ENCODE measurements around the gene WDR74.
"Not testable (repeated sequence)": the region's sequence is repeated elsewhere in the genome, so short reads cannot be mapped to it uniquely, and the experiment has no call there.

The WDR74 gene

GRCh38 chr11:62839050-62839945, at the start of gene WDR74:
TSS of gene WDR74 (minus strand) at chr11:62839590. CDS start at chr11:62839570, 20 bp downstream.
- DNase-seq, result peak; percentile 32 to 75

DNA sequence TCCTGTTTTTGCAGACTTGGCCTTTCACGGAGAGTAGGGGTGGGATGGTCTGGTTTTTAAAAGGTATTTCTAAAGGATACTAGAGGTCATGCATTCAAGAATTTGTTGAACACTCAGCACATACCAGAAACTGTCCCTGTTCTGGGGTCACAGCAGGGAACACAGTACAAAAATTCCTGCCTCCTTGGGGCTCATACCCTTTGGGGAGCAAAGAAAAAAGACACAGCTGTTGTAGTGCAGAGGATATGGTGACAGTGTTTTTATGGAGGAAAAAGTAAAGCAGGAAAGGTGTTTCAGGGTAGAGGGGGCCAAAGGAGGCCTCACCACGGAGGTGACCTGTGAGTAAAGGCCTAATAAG, 49.7 kb upstream of the WDR74 start:
- DNase-seq, result no peak

DNA sequence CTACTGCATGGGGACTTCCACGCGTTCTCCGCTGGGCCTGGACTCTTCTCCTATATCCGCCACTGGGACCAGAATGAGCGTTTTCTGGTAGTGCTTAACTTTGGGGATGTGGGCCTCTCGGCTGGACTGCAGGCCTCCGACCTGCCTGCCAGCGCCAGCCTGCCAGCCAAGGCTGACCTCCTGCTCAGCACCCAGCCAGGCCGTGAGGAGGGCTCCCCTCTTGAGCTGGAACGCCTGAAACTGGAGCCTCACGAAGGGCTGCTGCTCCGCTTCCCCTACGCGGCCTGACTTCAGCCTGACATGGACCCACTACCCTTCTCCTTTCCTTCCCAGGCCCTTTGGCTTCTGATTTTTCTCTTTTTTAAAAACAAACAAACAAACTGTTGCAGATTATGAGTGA, 49.0 kb upstream of the WDR74 start:
- no peak for DNase-seq

GRCh38 chr11:62885137-62885750, 45.9 kb upstream of the WDR74 start:
- DNase-seq, result no peak

DNA sequence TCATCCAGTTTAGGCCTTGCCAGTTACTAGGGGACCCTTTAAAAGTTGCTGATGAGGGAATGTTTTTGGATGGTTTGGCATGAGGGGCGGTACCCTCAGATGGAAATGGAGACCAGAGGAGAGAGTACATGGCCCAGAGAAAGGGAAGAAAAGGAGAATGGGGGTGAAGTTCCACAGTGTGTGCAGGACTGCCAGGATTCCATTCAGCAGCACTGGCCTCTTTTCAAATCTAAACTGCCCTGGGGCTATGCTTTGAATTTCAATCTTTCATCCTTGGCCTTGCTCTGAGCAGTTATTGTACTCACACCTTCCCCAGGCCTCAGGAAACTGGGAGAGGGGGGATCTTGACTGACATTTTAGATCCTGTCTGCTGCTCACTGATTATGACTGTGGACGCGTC, 44.3 kb upstream of the WDR74 start:
- no peak for DNase-seq

GRCh38 chr11:62882788-62883501, 43.6 kb upstream of the WDR74 start:
- DNase-seq, result no peak

GRCh38 chr11:62882431-62882749, 43.0 kb upstream of the WDR74 start:
- DNase-seq, result no peak

DNA sequence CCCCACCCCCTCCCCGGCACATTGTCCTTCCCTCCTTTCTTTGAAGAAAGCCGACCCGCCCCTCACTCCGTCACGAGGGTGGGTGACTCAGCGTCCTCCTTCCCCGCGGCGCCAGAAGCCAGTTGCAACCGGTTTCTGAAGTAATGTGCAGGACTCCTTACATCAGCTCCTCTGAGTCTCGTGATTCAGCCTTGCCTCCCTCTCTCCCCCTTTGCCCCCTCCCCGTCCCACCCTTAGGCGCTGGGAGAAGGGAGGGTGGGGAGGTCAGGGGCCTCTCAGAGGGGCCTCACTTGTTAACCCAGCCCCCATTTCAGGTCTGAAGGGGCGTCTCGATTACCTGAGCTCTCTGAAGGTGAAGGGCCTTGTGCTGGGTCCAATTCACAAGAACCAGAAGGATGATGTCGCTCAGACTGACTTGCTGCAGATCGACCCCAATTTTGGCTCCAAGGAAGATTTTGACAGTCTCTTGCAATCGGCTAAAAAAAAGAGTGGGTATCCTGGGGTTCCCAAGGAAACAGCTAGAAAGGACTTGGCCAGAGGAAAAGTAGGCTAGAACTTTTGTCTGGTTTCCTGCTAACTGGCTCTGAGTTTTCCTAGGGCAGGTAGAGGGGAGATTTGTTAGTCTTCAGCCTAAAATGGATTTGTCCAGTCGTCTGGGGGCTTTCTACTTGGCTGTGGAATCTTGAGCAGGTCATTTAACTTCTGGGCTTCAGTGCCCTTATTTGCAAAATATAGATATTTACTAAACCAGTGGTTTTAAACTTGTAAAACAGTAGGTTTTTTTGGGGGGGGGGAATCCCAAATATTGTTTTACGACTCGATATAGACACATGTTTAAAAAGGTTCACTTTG, 42.4 kb upstream of the WDR74 start:
- DNase-seq, result no peak

GRCh38 chr11:62880803-62881578, 41.6 kb upstream of the WDR74 start, which contains the start of gene SLC3A2:
TSS of gene SLC3A2 (plus strand) at chr11:62880896. CDS start at chr11:62881024, 128 bp downstream.
- DNase-seq, result peak in 1 of 2 experiments; percentile 45

- peak in 1 of 2 experiments; percentile 19 for DNase-seq
These were observed 40.9 kb upstream of the WDR74 start for GRCh38 chr11:62880231-62880802.

GRCh38 chr11:62879235-62879978, 40.0 kb upstream of the WDR74 start:
- no peak for DNase-seq

DNA sequence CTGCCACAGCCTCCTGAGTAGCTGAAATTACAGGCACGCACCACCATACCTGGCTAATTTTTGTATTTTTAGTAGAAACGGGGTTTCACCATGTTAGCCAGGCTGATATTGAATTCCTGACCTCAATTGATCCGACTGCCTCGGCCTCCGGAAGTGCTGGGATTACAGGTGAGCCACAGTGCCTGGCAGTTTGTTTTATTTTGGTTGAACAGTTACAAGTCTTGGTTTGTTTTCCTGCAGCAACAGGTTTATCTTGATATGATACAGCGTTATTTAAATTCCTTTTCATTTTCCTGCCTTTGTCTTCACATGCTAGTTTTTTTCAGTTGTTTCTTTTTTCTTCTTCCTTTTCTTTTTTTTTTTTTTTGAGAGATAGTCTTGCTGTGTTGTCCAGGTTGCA, 37.3 kb upstream of the WDR74 start:
- no peak for DNase-seq

- DNase-seq, result no peak
These were observed 36.5 kb upstream of the WDR74 start for GRCh38 chr11:62875698-62876478.

DNA sequence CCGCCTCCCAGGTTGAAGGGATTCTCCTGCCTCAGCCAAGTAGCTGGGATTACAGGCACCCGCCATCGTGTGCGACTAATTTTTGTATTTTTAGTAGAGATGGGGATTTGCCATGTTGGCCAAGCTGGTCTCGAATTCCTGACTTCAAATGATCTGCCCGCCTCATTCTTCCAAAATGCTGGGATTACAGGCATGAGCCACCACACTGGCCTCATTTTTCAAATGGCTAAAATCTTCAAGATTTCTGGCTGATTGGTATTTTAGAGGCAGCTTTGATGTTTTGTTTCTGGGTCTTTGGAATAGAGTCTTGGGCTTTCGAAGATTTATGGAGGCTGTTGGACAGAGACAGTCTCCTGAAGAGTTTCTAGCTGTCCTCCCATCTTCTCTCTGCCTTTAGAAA, 35.5 kb upstream of the WDR74 start:
- DNase-seq, result no peak

- no peak for DNase-seq
These were observed 26.2 kb upstream of the WDR74 start for GRCh38 chr11:62865635-62866034.

GRCh38 chr11:62863687-62864335, 24.4 kb upstream of the WDR74 start:
- no peak for DNase-seq

DNA sequence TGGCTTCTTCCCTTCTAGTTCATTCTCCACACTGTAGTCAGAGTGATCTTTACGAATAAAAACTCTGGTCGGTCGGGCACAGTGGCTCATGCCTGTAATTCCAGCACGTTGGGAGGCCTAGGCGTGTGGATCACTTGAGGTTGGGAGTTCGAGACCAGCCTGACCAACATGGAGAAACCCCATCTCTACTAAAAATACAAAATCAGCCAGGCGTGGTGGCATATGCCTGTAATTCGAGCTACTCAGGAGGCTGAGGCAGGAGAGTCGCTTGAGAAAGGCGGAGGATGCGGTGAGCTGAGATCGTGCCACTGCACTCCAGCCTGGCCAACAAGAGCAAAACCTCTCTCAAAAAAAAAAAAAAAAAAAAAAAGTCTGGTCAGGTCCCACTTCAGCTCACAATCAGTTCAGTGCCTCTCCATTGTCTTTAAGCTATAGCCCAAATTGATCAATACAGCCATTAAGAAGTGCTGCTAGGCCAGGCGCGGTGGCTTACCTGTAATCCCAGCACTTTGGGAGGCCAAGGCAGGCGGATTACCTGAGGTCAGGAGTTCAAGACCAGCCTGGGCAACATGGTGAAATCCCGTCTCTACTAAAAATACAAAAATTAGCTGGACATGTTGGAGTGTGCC, 22.3 kb upstream of the WDR74 start:
- not testable (repeated sequence) for DNase-seq

- no peak for DNase-seq
These were observed 21.6 kb upstream of the WDR74 start for GRCh38 chr11:62860835-62861563.

Measured in cerebellar nuclear complex (tissue), 1 donor.